NT2/D1 (cell line): ENCODE results near the gene MBP.

Source experiments
- DNase-seq: peaks from one replicate; pipeline ENCODE4 v3.0.0-alpha.2; 2011; ENCODE audit warnings: low read depth, low spot score
- H3K27me3 ChIP-seq: 2 replicates; pipeline ENCODE4 v1.6.0; 2011; ENCODE audit warnings: mild to moderate bottlenecking; ENCODE audit not compliant: insufficient read length, insufficient read depth
- H3K36me3 ChIP-seq: 2 replicates; pipeline ENCODE4 v1.6.1; 2011; ENCODE audit warnings: mild to moderate bottlenecking, low read length, mixed read lengths; ENCODE audit not compliant: insufficient read depth, insufficient read length
- H3K4me1 ChIP-seq: 2 replicates; pipeline ENCODE4 v1.5.1; 2011; ENCODE audit not compliant: insufficient read depth, insufficient read length
- H3K4me3 ChIP-seq: 2 replicates; pipeline ENCODE4 v1.5.1; 2011; ENCODE audit warnings: low read depth; ENCODE audit not compliant: insufficient read length
- H3K9ac ChIP-seq: 2 replicates; pipeline ENCODE4 v1.6.0; 2011; ENCODE audit warnings: low read depth; ENCODE audit not compliant: insufficient read length
- H3K9me3 ChIP-seq: 2 replicates; pipeline ENCODE4 v1.5.1; 2011; ENCODE audit warnings: mild to moderate bottlenecking, low read length; ENCODE audit not compliant: insufficient read depth
- SUZ12 ChIP-seq: IDR thresholded peaks from 2 replicates; pipeline ENCODE4 v1.6.1; 2011; ENCODE audit not compliant: insufficient read length, insufficient read depth; ENCODE audit errors: extremely low read depth
- YY1 ChIP-seq: IDR thresholded peaks from 2 replicates; pipeline ENCODE4 v1.6.1; 2011; ENCODE audit not compliant: insufficient read length, insufficient read depth
- ZNF274 ChIP-seq: IDR thresholded peaks from 2 replicates; pipeline ENCODE4 v1.6.1; 2011; ENCODE audit warnings: mild to moderate bottlenecking, low read depth, low read length

The MBP gene

GRCh38 chr18:77151033-77151771 lies 18.6 kb upstream of the MBP start:
- TF ChIP-seq ZNF274 = no peak
- TF ChIP-seq SUZ12 = no peak
- no peak for TF ChIP-seq YY1
- no peak overlapping the region for H3K9ac ChIP-seq
- DNase-seq = no peak
- H3K9me3 ChIP-seq = no peaks in the 10 kb centered on the region
- no peaks in the 10 kb centered on the region for H3K36me3 ChIP-seq
- no peaks in the 10 kb centered on the region for H3K4me1 ChIP-seq
- H3K27me3 ChIP-seq = no peaks in the 10 kb centered on the region
- no peak overlapping the region for H3K4me3 ChIP-seq

- no peaks in the 10 kb centered on the region for H3K36me3 ChIP-seq
- DNase-seq = no peak
- H3K27me3 ChIP-seq = no peaks in the 10 kb centered on the region
- no peak for TF ChIP-seq SUZ12
- no peak for TF ChIP-seq ZNF274
- no peak for TF ChIP-seq YY1
- H3K9me3 ChIP-seq = no peaks in the 10 kb centered on the region
- H3K9ac ChIP-seq = no peak overlapping the region
- no peak overlapping the region for H3K4me3 ChIP-seq
- no peaks in the 10 kb centered on the region for H3K4me1 ChIP-seq
Measured at GRCh38 chr18:77150588-77150987, 18.0 kb upstream of the MBP start.

GRCh38 chr18:77148289-77148688 lies 15.7 kb upstream of the MBP start:
- DNase-seq = no peak
- H3K27me3 ChIP-seq = no peaks in the 10 kb centered on the region
- H3K9ac ChIP-seq = no peak overlapping the region
- H3K36me3 ChIP-seq = no peaks in the 10 kb centered on the region
- no peaks in the 10 kb centered on the region for H3K4me1 ChIP-seq
- TF ChIP-seq YY1 (no peak), ZNF274 (no peak), SUZ12 (no peak)
- peaks cover 14% of the 10 kb centered on the region; the same call in 1 of the 2 replicates for H3K9me3 ChIP-seq
- no peak overlapping the region for H3K4me3 ChIP-seq

- TF ChIP-seq YY1 (no peak), SUZ12 (no peak), ZNF274 (no peak)
- Histone ChIP-seq H3K4me1 (no peaks in the 10 kb centered on the region), H3K4me3 (no peak overlapping the region), H3K36me3 (no peaks in the 10 kb centered on the region), H3K9ac (no peak overlapping the region), H3K9me3 (peaks cover 16% of the 10 kb centered on the region; the same call in 1 of the 2 replicates), H3K27me3 (no peaks in the 10 kb centered on the region)
- DNase-seq = no peak
Measured at GRCh38 chr18:77147418-77147852, 14.9 kb upstream of the MBP start.

- TF ChIP-seq SUZ12 (no peak), YY1 (no peak), ZNF274 (no peak)
- Histone ChIP-seq H3K36me3 (no peaks in the 10 kb centered on the region), H3K9ac (no peak overlapping the region), H3K4me3 (no peak overlapping the region), H3K27me3 (no peaks in the 10 kb centered on the region), H3K4me1 (no peaks in the 10 kb centered on the region), H3K9me3 (peaks cover 25% of the 10 kb centered on the region; the same call in 1 of the 2 replicates)
- DNase-seq = no peak
Measured at GRCh38 chr18:77146249-77147080, 13.9 kb upstream of the MBP start.

GRCh38 chr18:77145364-77145901 lies 12.8 kb upstream of the MBP start:
- no peak for DNase-seq
- Histone ChIP-seq H3K4me3 (no peak overlapping the region), H3K36me3 (no peaks in the 10 kb centered on the region), H3K9ac (no peak overlapping the region), H3K4me1 (no peaks in the 10 kb centered on the region), H3K27me3 (no peaks in the 10 kb centered on the region), H3K9me3 (peaks cover 27% of the 10 kb centered on the region; the same call in 1 of the 2 replicates)
- TF ChIP-seq YY1 (no peak), SUZ12 (no peak), ZNF274 (no peak)
